Muscle layer of colon (tissue), 2 donors: ENCODE data around the gene TVP23A.
"Not testable (repeated sequence)": the region's sequence is repeated elsewhere in the genome, so short reads cannot be mapped to it uniquely, and the experiment has no call there.

Experiments
- H3K27ac ChIP-seq: one replicate; pipeline ENCODE4 v1.7.0; 2013; ENCODE audit warnings: low read depth, mild to moderate bottlenecking, low read length, moderate library complexity
- H3K27me3 ChIP-seq, 2 donors: one replicate each; pipeline ENCODE4 v1.7.0; 2013; ENCODE audit warnings: low read length in 2 of 2, mild to moderate bottlenecking in 2 of 2; ENCODE audit not compliant: insufficient read depth in 2 of 2, control insufficient read depth in 1 of 2
- H3K36me3 ChIP-seq: one replicate; pipeline ENCODE4 v1.7.0; 2013; ENCODE audit warnings: mild to moderate bottlenecking, low read length; ENCODE audit not compliant: insufficient read depth
- H3K4me1 ChIP-seq: one replicate; pipeline ENCODE4 v1.7.0; 2013; ENCODE audit warnings: mild to moderate bottlenecking, low read length; ENCODE audit not compliant: insufficient read depth
- H3K4me3 ChIP-seq, 2 donors: one replicate each; pipeline ENCODE4 v1.7.0; 2013; ENCODE audit warnings: low read length in 2 of 2, low read depth in 1 of 2, mild to moderate bottlenecking in 1 of 2, moderate library complexity in 1 of 2
- H3K9ac ChIP-seq: one replicate; pipeline ENCODE4 v1.7.0; 2013; ENCODE audit warnings: low read length
- H3K9me3 ChIP-seq: one replicate; pipeline ENCODE4 v1.7.0; 2013; ENCODE audit warnings: mild to moderate bottlenecking, low read length
- donor health status: abdominal sarcoma.
- donor health status: Adenocarcinoma of cecum.

The TVP23A gene

DNA sequence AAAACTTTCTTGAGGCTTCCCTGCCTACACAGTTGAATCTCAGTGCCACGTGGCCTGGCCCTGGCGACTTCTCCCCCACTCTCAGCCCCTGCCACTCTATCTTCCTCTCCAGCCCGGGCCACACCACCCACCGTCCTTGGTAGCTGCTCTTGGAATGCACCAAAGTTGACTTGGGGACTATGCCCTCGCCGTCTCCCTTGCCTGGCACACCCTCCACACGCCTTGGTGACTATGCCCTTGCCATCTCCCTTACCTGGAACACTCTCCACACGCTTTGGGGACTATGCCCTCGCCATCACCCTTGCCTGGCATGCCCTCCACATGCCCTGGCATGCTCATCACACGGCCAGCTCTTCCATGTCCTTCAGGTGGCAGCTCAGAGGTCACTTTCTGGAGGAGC, 15.5 kb upstream of the TVP23A start:
- peaks cover 5% of the 10 kb centered on the region for H3K4me1 ChIP-seq
- H3K27me3 ChIP-seq, result no peaks in the 10 kb centered on the region
- H3K4me3 ChIP-seq, result no peak overlapping the region

DNA sequence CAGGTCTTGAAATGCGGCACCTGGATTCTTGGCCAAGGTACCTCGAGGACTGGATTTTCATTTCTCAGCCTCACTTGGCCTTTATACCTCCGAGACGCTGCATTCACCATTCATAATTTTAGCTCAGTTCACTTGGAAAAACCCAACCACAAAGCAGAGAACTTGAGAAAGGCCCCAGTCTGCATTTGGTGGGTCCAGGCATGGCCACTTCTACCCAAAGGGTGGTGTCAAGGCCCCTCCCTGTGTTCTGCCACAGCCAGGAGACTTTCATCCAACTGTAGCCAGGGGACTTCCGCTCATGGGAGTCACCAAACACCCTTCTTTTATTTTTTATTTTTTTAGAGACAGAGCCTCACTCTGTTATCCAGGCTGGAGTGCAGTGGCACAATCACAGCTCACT, 14.7 kb upstream of the TVP23A start:
- H3K4me1 ChIP-seq, result peaks cover 12% of the 10 kb centered on the region
- no peaks in the 10 kb centered on the region for H3K27me3 ChIP-seq
- H3K9me3 ChIP-seq, result no peaks in the 10 kb centered on the region
- H3K9ac ChIP-seq, result no peak overlapping the region
- H3K36me3 ChIP-seq, result no peaks in the 10 kb centered on the region
- H3K27ac ChIP-seq, result no peak overlapping the region
- no peak overlapping the region for H3K4me3 ChIP-seq

More for the DNA sequence above, 15.5 kb upstream of the TVP23A start:
- no peak overlapping the region for H3K27ac ChIP-seq
- no peak overlapping the region for H3K9ac ChIP-seq
- H3K9me3 ChIP-seq, result no peaks in the 10 kb centered on the region
- no peaks in the 10 kb centered on the region for H3K36me3 ChIP-seq

DNA sequence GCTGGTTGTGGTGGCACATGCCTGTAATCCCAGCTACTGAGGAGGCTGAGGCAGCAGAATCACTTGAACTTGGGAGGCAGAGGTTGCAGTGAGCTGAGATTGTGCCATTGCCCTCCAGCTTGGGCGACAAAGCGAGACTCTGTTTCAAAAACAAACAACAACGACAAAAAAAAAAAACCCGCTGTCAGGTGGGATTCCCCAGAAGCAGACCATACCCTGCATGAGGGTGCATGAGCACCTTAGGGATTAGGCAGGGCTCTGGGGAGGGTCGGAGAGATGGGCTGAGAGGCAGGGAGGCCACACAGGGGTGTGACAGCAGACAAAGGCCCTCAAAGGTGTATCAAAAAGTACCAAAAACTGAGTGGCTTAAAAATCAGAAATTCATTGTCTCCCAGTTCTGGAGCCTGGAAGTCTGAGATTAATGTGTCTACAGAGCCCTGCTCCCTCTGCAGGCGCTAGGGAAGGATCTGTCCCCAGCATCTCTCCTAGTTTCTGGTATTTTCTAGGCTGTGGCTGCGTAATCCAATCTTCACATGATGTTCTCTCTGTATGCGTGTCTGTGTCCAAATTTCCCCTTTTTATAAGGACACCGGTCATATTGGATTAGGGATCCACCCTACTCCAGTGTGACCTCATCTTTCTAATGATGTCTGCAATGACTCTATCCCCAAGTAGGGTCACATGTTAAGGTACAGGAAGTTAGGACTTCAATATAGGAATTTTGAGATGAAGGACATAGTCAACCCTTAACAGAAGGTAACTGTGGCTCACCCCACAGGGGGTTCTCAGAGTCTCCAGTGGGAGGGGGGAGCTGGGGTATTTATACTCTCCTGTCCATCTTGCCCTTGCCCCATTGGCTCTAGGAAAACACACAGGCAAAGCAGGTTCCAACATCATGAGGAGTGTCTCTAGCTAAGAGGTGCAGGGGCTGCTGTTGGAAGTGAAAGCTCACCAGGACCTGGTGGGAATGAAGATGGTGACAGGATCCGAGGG, 13.6 kb upstream of the TVP23A start:
- H3K4me3 ChIP-seq, result no peak overlapping the region
- peaks cover 22% of the 10 kb centered on the region for H3K4me1 ChIP-seq
- H3K9me3 ChIP-seq, result no peaks in the 10 kb centered on the region
- H3K9ac ChIP-seq, result no peak overlapping the region
- H3K36me3 ChIP-seq, result no peaks in the 10 kb centered on the region
- no peak overlapping the region for H3K27ac ChIP-seq
- H3K27me3 ChIP-seq, result no peaks in the 10 kb centered on the region

DNA sequence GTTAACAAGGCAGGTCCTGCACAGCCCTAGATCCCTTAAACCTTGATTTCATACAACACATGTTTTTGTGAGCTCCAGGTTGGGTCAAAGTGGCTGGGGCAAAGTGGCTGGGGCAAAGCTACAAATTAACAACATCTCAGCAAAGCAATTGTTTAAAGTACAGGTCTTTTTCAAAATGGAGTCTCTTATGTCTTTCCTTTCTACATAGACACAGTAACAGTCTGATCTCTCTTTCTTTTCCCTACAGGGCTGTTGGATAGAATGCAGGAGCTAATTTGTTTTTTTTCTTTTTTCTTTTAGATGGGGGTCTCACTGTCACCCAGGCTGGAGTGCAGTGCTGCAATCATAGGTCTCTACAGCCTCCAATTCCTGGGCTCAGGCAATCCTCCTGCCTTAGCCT, 11.6 kb upstream of the TVP23A start:
- H3K27me3 ChIP-seq, H3K4me3 ChIP-seq, H3K27ac ChIP-seq, H3K9ac ChIP-seq, H3K36me3 ChIP-seq, H3K9me3 ChIP-seq: not testable (repeated sequence)
- peaks cover 22% of the 10 kb centered on the region for H3K4me1 ChIP-seq

DNA sequence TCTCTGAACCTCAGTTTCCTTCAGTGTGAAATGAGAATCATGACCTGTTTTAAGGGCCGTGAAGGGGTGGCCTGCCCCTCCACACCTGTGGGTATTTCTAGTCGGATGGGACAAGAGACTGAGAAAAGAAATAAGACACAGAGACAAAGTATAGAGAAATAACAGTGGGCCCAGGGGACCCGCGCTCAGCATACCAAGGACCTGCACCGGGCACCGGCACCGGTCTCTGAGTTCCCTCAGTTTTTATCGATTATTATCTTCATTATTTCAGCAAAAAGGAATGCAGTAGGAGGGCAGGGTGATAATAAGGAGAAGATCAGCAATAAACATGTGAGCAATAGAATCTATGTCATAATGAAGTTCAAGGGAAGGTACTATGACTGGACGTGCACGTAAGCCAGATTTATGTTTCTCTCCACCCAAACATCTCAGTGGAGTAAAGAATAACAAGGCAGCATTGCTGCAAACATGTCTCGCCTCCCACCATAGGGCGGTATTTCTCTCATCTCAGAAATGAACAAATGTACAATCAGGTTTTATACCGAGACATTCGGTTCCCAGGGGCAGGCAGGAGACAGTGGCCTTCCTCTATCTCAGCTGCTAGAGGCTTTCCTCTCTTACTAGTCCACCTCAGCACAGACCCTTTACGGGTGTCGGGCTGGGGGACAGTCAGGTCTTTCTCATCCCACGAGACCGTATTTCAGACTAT, 10.9 kb upstream of the TVP23A start:
- H3K36me3 ChIP-seq, H3K9me3 ChIP-seq, H3K9ac ChIP-seq, H3K27me3 ChIP-seq: not testable (repeated sequence)
- Histone ChIP-seq H3K4me3 (peak overlapping the region in 1 of 2 donors; percentile 51), H3K4me1 (peaks cover 22% of the 10 kb centered on the region), H3K27ac (peak overlapping the region; percentile 96)

DNA sequence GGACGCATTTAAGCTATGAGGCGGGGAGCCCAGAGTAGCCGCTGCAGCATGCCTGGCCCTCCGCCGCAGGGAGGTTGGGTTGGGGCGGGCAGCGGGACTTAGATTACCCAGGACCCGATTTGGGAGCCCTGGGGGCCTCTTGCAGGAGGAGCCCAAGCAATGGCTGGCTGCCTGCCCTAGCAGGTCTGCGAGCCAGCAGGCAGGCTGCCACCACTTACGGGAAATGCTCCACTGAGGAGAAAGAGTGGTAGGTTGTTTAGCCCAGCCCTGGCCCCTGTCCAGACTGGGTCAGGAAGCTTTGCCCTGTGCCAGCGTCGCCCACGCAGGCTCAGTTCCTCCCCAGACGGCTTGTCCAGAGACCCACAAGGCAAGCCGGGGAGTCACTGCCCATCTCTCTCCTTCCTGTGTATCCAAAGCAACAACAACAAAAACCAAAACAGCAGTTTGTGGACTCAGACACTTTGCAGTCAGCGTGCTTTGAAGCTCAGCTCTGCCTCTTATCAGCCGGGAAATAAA, 10.3 kb upstream of the TVP23A start:
- Histone ChIP-seq H3K27ac (peak overlapping the region; percentile 96), H3K9ac (no peak overlapping the region), H3K27me3 (no peaks in the 10 kb centered on the region), H3K4me1 (peaks cover 22% of the 10 kb centered on the region), H3K36me3 (no peaks in the 10 kb centered on the region), H3K9me3 (no peaks in the 10 kb centered on the region), H3K4me3 (peak overlapping the region; percentile 1 to 51)

DNA sequence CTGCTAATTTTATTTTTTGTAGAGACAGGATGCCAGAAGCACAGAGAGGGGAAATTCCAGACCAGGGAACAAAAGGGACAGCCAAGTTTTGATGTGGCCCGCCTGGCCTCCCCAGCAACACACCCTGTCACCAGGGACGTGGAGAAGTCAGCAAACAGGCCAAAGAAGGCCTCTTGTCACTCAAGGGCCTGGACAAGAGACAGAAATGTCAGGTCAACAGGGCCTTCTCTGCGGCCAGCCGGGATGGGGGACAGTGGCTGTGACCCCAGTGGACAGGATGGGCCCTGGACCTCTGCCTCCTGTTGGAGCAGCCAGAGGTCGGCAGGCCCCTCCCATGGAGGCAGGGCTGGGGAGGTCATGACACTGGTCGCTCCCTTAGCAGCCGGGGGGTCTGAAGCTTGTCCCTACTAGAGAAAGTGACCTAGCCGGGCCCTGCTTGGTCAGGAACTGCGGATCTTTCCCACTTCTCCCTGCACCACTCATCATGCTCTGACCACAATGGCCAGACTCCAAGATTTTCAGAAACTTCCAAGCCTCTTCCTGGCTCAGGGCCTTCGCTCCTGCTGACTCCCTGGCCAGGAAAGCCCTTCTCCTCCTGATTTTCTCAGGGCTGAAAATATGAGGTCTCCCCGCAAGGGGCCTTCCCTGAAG, 9.2 kb upstream of the TVP23A start:
- H3K36me3 ChIP-seq, result no peaks in the 10 kb centered on the region
- no peaks in the 10 kb centered on the region for H3K27me3 ChIP-seq
- peaks cover 22% of the 10 kb centered on the region for H3K4me1 ChIP-seq
- peak overlapping the region; percentile 96 for H3K27ac ChIP-seq
- H3K9me3 ChIP-seq, result no peaks in the 10 kb centered on the region
- peak overlapping the region; percentile 1 to 51 for H3K4me3 ChIP-seq
- H3K9ac ChIP-seq, result peak overlapping the region; percentile 83

DNA sequence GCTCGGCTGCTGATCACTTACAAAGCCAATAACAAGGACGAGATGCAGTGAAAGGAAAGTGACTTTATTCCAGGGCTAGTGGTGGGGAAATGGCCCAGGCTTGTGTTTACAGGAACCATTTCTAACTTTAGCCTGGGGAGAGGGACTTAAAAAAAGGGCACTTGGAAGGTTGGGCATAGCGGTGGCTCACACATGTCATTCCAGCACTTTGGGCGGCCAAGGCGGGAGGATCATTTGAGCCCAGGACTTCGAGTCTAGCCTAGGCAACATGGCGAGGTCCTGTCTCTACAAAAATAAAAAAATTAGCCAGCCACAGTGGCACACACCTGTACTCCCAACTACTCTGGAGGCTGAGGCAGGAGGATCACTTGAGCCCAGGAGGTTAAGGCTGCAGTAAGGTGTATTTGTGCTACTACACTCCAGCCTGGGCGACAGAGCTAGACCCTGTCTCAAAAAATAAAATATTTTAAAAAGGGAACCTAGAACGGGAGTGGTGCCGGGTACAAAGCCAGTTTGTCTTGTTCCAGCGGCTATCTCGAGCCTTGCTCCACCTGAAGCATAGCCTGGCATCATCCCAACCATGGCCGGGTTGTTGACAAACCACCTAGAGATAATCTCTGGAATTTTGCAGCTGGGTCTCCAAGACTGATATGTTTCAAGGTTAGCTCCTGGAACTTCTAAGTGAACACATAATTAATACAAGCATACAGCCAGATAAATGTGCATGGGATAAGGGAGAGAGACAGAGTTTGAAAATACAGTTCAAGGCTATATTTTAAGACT, 5.7 kb upstream of the TVP23A start:
- Histone ChIP-seq H3K4me3 (no peak overlapping the region), H3K4me1 (peaks cover 18% of the 10 kb centered on the region), H3K9ac (no peak overlapping the region), H3K27ac (no peak overlapping the region), H3K36me3 (no peaks in the 10 kb centered on the region), H3K9me3 (no peaks in the 10 kb centered on the region), H3K27me3 (no peaks in the 10 kb centered on the region)

DNA sequence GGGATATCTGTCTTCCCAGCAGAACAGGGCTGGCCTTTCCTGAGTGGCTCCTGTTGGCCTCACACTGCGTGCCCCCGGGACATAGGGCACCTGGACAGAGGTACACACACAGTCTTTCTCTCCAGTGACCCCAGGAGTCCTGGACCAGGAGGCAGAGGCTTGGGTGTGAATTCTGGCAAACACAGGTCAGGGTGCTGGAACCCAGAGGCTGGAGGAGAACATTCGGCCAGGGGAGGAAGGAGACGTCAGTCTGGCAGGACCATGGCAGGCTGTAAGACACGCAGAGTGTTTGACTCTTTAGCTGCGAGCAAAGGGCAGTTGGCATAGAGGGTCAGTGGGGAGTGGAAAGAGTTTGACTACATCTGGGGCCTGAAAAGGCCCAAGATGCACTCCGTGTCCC, 4.1 kb upstream of the TVP23A start:
- H3K36me3 ChIP-seq, result no peaks in the 10 kb centered on the region

DNA sequence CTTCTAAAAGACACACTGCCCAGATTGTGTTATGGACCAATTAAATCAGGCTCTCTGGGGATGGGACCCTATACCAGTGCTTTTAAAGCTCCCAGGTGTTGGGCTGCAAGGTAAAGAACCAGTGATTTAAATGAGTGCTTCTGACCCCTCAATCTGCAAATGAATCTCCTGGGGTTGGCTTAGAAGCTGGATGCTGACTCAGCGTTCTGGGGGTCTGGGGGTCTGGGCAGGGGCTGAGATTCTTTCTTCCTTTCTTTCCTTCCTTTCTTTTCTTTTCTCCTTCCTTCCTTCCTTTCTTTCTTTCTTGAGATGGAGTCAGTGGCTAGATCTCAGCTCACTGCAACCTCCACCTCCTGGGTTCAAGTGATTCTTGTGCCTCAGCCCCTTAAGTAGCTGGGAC, 2.0 kb upstream of the TVP23A start:
- Histone ChIP-seq H3K27me3 (peaks cover 0 to 5% of the 10 kb centered on the region in 2 donors), H3K36me3 (no peaks in the 10 kb centered on the region), H3K4me3 (no peak overlapping the region), H3K9ac (no peak overlapping the region), H3K4me1 (no peaks in the 10 kb centered on the region), H3K27ac (no peak overlapping the region), H3K9me3 (no peaks in the 10 kb centered on the region)

More for the DNA sequence above, 4.1 kb upstream of the TVP23A start:
- Histone ChIP-seq H3K4me1 (peaks cover 4% of the 10 kb centered on the region), H3K9ac (no peak overlapping the region), H3K27me3 (peaks cover 0 to 5% of the 10 kb centered on the region in 2 donors), H3K27ac (no peak overlapping the region), H3K9me3 (no peaks in the 10 kb centered on the region), H3K4me3 (no peak overlapping the region)
